ENCODE data around the gene LAMB4. TPM values are rescaled to one million over a fixed set of nuclear protein-coding genes. Genes with fewer than 3 reads are reported as not detected.

Gene LAMB4
- total RNA-seq, 2 donors from 2014 or later: not detected

GRCh38 chr7:108016841-108017775 lies 113.1 kb downstream of the LAMB4 start:
- H3K27ac Mint-ChIP-seq: no peak overlapping the region
- ATAC-seq: no peak
- no peaks in the 10 kb centered on the region for H3K9me3 ChIP-seq (ENCODE audit: control insufficient read depth, low read length, poor library complexity, severe bottlenecking)
- no peaks in the 10 kb centered on the region for H3K36me3 Mint-ChIP-seq (ENCODE audit: low read depth)
- H3K4me3 Mint-ChIP-seq: no peak overlapping the region
- H3K4me1 Mint-ChIP-seq: peaks cover 3% of the 10 kb centered on the region
- no peak for DNase-seq
- peaks cover 40% of the 10 kb centered on the region for H3K27me3 Mint-ChIP-seq

- peaks cover 3% of the 10 kb centered on the region for H3K4me1 Mint-ChIP-seq
- no peak overlapping the region for H3K4me3 Mint-ChIP-seq
- H3K27ac Mint-ChIP-seq: no peak overlapping the region
- peaks cover 42% of the 10 kb centered on the region for H3K27me3 Mint-ChIP-seq
- ATAC-seq (no peak), DNase-seq (no peak)
- no peaks in the 10 kb centered on the region for H3K9me3 ChIP-seq (ENCODE audit: control insufficient read depth, low read length, poor library complexity, severe bottlenecking)
- no peaks in the 10 kb centered on the region for H3K36me3 Mint-ChIP-seq (ENCODE audit: low read depth)
Observed at GRCh38 chr7:108015740-108016139, 114.4 kb downstream of the LAMB4 start.

DNA sequence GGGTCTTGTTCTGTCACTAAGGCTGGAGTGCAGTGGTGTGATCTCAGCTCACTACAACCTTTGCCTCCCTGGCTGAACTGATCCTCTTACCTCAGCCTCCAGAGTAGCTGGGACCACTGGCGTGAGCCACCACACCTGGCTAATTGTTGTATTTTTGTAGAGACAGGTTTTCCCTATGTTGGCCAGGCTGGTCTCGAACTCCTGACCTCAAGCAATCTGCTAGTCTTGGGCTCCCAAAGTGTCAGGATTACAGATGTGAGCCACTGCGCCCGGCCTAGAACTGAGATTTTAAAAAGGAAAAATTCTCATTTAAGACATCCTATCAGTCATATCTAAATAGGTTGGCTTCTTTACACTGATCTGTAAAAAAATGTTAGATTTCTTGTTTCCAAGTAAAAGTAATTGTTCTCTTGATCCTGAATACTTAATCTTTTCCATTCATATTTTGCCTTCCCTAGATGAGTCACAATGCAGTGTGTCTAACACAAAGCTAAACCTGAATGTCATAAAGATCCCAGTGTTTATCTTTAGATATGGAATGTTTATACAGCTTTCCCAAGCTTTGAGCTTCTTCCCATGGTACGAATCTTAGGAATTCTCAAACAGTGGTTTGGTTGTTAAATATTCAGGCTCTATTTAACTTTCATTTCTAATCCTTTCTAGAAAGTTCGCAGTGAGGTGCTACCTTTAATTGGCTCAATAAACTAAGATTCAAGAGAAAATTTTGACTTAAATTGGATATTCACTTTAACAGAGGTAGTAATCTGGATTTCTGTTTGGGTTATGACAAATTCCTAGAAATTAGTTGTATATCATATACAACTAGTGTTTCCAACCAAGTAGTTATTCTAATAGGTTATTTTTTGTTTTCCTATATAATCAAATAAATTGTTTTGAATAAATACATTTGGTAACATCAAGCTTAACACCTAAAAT lies 115.1 kb downstream of the LAMB4 start:
- DNase-seq (no peak), ATAC-seq (no peak)
- Mint-ChIP-seq H3K36me3 (ENCODE audit: low read depth) (no peaks in the 10 kb centered on the region), H3K4me3 (no peak overlapping the region), H3K27ac (no peak overlapping the region), H3K27me3 (peaks cover 48% of the 10 kb centered on the region), H3K4me1 (peaks cover 3% of the 10 kb centered on the region)
- H3K9me3 ChIP-seq (ENCODE audit: control insufficient read depth, low read length, poor library complexity, severe bottlenecking): no peaks in the 10 kb centered on the region

GRCh38 chr7:108014215-108014614 lies 115.9 kb downstream of the LAMB4 start:
- H3K36me3 Mint-ChIP-seq (ENCODE audit: low read depth): no peaks in the 10 kb centered on the region
- H3K4me1 Mint-ChIP-seq: peaks cover 3% of the 10 kb centered on the region
- no peaks in the 10 kb centered on the region for H3K9me3 ChIP-seq (ENCODE audit: control insufficient read depth, low read length, poor library complexity, severe bottlenecking)
- ATAC-seq (no peak), DNase-seq (no peak)
- no peak overlapping the region for H3K27ac Mint-ChIP-seq
- H3K4me3 Mint-ChIP-seq: no peak overlapping the region
- H3K27me3 Mint-ChIP-seq: peaks cover 47% of the 10 kb centered on the region

DNA sequence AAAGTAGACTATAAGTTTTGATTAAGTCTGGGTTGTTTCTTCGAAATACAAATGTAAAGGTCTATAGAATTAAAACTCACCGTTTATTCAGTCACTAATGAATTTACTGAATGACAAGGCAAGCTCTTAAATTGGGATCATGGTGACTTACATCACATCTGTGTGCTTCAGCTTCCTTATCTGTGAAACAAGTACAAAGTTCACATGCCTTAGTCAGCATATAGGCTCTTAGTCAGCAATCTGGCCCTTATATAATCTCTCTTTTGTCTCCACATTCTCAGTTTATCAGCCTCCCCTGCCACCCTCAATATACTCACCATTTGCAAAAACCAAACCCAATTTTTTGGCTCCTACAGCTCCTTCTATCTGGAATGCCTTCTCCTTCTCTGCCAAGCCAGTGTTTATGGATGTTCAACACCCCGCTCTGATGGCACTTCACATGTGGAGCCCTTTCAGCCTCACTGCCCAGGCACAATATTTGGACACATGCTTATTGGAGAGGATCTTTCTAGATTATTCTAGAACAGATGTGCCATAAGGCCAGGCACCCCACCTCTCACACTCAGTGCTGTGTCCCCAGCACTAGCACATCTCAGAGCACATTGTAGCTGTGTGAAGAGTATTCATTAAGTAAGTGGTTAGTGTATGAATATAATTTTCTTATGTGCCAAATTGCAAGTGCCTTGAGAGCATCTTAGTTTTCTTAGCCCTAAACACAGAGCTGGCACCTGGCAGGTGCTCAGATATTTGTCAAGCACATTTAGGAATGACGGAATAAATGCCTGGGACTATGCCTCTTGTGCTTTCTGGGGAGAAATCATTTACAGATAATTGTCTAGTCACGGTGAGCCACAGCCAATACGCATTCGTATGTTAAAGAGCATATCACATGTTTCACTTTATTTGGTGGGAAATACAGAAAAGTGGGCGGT lies 117.4 kb downstream of the LAMB4 start:
- no peaks in the 10 kb centered on the region for H3K36me3 Mint-ChIP-seq (ENCODE audit: low read depth)
- no peak overlapping the region for H3K4me3 Mint-ChIP-seq
- DNase-seq: no peak
- H3K27ac Mint-ChIP-seq: no peak overlapping the region
- peaks cover 50% of the 10 kb centered on the region for H3K27me3 Mint-ChIP-seq
- H3K4me1 Mint-ChIP-seq: peaks cover 3% of the 10 kb centered on the region
- no peaks in the 10 kb centered on the region for H3K9me3 ChIP-seq (ENCODE audit: control insufficient read depth, low read length, poor library complexity, severe bottlenecking)
- ATAC-seq: no peak

DNA sequence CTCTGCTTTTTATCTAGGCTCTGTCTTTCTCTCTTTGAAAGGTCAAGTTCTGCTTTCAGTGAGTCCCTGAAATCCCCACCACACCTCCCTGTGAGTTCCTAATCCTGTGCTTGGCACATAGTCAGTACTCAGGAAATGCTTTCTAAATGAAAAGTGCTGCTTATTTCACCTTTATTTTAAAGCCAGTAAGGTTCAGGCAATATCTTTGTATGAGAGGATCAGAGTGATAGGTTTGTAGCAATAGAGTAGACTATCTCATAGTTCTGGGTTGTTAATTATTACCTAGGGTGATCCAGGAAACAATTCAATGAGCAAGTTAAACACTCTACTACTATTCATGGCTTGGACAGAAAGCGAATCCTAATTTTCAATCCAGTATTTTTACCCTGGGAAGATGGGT lies 119.8 kb downstream of the LAMB4 start:
- H3K9me3 ChIP-seq (ENCODE audit: control insufficient read depth, low read length, poor library complexity, severe bottlenecking): no peaks in the 10 kb centered on the region
- Mint-ChIP-seq H3K4me3 (no peak overlapping the region), H3K4me1 (peaks cover 3% of the 10 kb centered on the region), H3K27me3 (peaks cover 61% of the 10 kb centered on the region), H3K27ac (no peak overlapping the region), H3K36me3 (ENCODE audit: low read depth) (peaks cover 3% of the 10 kb centered on the region)
- DNase-seq (no peak), ATAC-seq (no peak)

DNA sequence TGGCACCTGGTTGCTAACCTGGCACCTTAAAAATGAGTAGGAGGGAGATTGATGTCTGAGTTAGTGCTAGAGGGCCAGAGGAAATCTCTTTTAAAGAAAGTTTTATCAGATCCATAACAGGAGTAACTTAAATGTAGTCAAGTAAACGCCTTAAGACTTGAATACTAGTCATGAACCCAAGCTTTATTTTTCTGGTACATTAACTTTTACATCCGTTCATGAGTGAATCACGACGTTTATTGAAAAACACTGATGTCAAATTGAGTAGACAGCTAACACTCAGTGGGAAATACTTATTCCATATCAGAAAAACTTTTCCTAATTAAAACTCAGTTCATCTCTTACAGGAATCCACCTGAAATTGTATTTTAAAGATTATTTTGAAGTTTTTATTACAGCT lies 120.3 kb downstream of the LAMB4 start:
- ATAC-seq (no peak), DNase-seq (no peak)
- peaks cover 66% of the 10 kb centered on the region for H3K27me3 Mint-ChIP-seq
- peaks cover 6% of the 10 kb centered on the region for H3K4me1 Mint-ChIP-seq
- no peak overlapping the region for H3K4me3 Mint-ChIP-seq
- H3K27ac Mint-ChIP-seq: no peak overlapping the region
- H3K9me3 ChIP-seq (ENCODE audit: control insufficient read depth, low read length, poor library complexity, severe bottlenecking): no peaks in the 10 kb centered on the region
- peaks cover 6% of the 10 kb centered on the region for H3K36me3 Mint-ChIP-seq (ENCODE audit: low read depth)

- no peak overlapping the region for H3K4me3 Mint-ChIP-seq
- peaks cover 6% of the 10 kb centered on the region for H3K36me3 Mint-ChIP-seq (ENCODE audit: low read depth)
- no peaks in the 10 kb centered on the region for H3K9me3 ChIP-seq (ENCODE audit: control insufficient read depth, low read length, poor library complexity, severe bottlenecking)
- peaks cover 76% of the 10 kb centered on the region for H3K27me3 Mint-ChIP-seq
- DNase-seq (no peak), ATAC-seq (no peak)
- peaks cover 12% of the 10 kb centered on the region for H3K4me1 Mint-ChIP-seq
- no peak overlapping the region for H3K27ac Mint-ChIP-seq
Observed at GRCh38 chr7:108008827-108009226, 121.3 kb downstream of the LAMB4 start.

- Mint-ChIP-seq H3K27me3 (peaks cover 74% of the 10 kb centered on the region), H3K36me3 (ENCODE audit: low read depth) (peaks cover 6% of the 10 kb centered on the region), H3K4me3 (no peak overlapping the region), H3K4me1 (peaks cover 12% of the 10 kb centered on the region), H3K27ac (no peak overlapping the region)
- DNase-seq (no peak), ATAC-seq (no peak)
- H3K9me3 ChIP-seq (ENCODE audit: control insufficient read depth, low read length, poor library complexity, severe bottlenecking): no peaks in the 10 kb centered on the region
Observed at GRCh38 chr7:108008240-108008639, 121.9 kb downstream of the LAMB4 start.

GRCh38 chr7:108007762-108008161 lies 122.4 kb downstream of the LAMB4 start:
- H3K36me3 Mint-ChIP-seq (ENCODE audit: low read depth): peaks cover 6% of the 10 kb centered on the region
- H3K27me3 Mint-ChIP-seq: peaks cover 72% of the 10 kb centered on the region
- no peak overlapping the region for H3K4me3 Mint-ChIP-seq
- peaks cover 14% of the 10 kb centered on the region for H3K4me1 Mint-ChIP-seq
- DNase-seq (no peak), ATAC-seq (no peak)
- H3K9me3 ChIP-seq (ENCODE audit: control insufficient read depth, low read length, poor library complexity, severe bottlenecking): no peaks in the 10 kb centered on the region
- H3K27ac Mint-ChIP-seq: no peak overlapping the region

GRCh38 chr7:108007261-108007660 lies 122.9 kb downstream of the LAMB4 start:
- Mint-ChIP-seq H3K4me3 (no peak overlapping the region), H3K4me1 (peaks cover 17% of the 10 kb centered on the region), H3K27ac (no peak overlapping the region), H3K36me3 (ENCODE audit: low read depth) (peaks cover 6% of the 10 kb centered on the region), H3K27me3 (peaks cover 71% of the 10 kb centered on the region)
- DNase-seq (no peak), ATAC-seq (no peak)
- no peaks in the 10 kb centered on the region for H3K9me3 ChIP-seq (ENCODE audit: control insufficient read depth, low read length, poor library complexity, severe bottlenecking)

DNA sequence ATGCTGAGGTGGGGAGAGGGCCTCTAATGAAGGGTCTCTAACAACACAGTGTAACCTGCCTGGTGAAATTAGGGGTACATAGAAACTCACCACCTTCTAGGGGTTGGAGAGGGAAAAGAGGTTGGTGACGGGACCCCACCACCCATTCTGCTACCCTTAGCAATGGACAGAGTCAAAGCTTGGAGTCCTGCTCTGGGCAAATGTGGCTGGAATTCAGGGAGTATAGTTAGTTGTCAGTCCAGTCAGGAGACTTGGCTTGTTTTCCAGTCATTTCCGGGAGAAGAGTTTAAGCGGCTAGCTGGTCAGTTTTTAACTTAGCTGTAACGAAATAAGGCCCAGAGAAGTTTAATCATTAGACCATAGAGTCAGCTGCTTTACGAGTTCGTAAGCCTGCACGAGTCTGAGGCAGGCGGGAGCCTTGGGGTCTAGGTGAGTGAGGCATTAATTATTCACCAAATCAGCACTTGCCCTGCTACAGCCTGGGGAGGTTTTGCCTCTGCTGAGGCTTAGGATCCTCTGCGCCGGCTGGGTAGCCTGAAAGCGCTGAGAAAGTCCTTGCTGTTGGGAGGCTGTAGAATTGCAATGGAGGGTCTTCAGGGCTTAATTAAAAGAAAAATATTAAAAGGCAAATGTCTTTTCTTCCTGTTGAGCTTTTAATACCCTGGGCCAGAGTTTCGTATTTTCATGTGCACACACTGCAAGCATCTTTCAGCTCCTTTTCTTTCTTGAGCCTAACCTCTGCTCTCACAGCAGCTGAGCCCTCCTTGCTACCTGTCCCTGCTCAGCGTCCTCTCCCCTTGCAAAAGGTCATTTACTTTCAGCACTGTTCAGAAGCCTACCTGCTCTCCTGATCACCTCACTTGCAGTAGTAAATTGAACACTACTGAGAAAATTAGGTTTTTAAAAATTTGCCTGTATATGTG lies 125.7 kb downstream of the LAMB4 start:
- no peak for DNase-seq
- Mint-ChIP-seq H3K4me1 (peaks cover 19% of the 10 kb centered on the region), H3K4me3 (peak overlapping the region; percentile 83), H3K27ac (no peak overlapping the region), H3K27me3 (peaks cover 74% of the 10 kb centered on the region), H3K36me3 (ENCODE audit: low read depth) (peaks cover 10% of the 10 kb centered on the region)
- ATAC-seq: no peak
- no peaks in the 10 kb centered on the region for H3K9me3 ChIP-seq (ENCODE audit: control insufficient read depth, low read length, poor library complexity, severe bottlenecking)
